Effector memory CD4-positive, alpha-beta T cell (primary cell): ENCODE data around the gene NSD1.

ENCODE experiments used
- DNase-seq, 3 donors: peaks; one replicate each; pipeline ENCODE4 v3.0.0-alpha.2; 2020
- H3K27ac ChIP-seq: 2 replicates; pipeline ENCODE4 v1.7.0; 2013; ENCODE audit warnings: mild to moderate bottlenecking, low read length, moderate library complexity; ENCODE audit not compliant: insufficient read depth, poor library complexity, severe bottlenecking
- H3K27me3 ChIP-seq: replicated peaks from 2 replicates; pipeline ENCODE4 v1.7.0; 2013; ENCODE audit warnings: mild to moderate bottlenecking, low read length; ENCODE audit not compliant: insufficient read depth, control insufficient read depth, poor library complexity, severe bottlenecking
- H3K36me3 ChIP-seq: 2 replicates; pipeline ENCODE4 v1.7.0; 2013; ENCODE audit warnings: mild to moderate bottlenecking, low read length, moderate library complexity; ENCODE audit not compliant: control insufficient read depth, insufficient read depth
- H3K4me1 ChIP-seq: 2 replicates; pipeline ENCODE4 v1.7.0; 2013; ENCODE audit warnings: low read length, mild to moderate bottlenecking; ENCODE audit not compliant: control insufficient read depth, insufficient read depth, poor library complexity, severe bottlenecking
- H3K4me3 ChIP-seq: 2 replicates; pipeline ENCODE4 v1.7.0; 2013; ENCODE audit warnings: low read length, low read depth, mild to moderate bottlenecking; ENCODE audit not compliant: insufficient read depth, poor library complexity, severe bottlenecking
- H3K9me3 ChIP-seq: 2 replicates; pipeline ENCODE4 v1.7.0; 2013; ENCODE audit warnings: mild to moderate bottlenecking, low read length, moderate library complexity; ENCODE audit not compliant: control insufficient read depth

Gene NSD1

DNA sequence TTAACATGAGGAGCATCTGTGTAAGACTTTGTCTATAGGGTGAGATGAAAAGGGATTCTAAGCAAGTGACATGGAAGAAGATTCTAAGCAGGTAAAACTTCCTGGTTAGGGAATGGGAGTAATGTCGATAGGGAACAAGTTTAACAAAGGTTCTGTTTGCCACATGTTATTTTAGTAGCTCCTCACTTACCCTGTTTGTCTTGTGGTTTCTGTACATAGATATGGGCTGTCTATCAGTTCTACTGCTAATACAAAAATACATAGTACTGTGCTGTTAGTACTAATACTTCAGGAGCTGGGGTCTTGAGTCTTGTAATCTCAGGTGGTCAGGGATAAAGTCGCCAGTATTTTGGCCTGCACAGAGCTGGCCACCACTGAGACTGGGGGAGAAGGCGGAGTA is 137.1 kb downstream of the NSD1 start:
- Histone ChIP-seq H3K27ac (no peak overlapping the region), H3K4me1 (no peaks in the 10 kb centered on the region), H3K9me3 (no peaks in the 10 kb centered on the region), H3K36me3 (peaks cover 52% of the 10 kb centered on the region), H3K4me3 (no peak overlapping the region), H3K27me3 (no peaks in the 10 kb centered on the region)
- DNase-seq, result no peak

DNA sequence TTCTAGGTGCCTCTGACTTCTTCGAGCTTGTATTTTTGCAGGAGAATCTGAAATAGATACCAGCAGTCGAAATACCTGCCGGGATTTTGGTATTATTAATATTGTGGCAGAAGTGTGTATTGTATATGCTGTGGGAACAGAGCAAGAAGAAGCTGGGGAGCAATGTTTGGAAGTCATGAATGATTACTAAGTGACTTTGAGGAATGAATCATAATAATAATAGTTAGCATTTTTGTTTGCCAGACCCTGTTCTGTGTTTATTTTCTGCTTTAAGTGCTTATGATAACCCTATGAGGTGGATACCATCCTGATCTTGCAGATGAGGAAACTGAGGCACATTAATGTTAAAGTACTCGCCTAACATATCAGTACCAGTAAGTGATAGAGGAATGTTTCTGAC is 137.5 kb downstream of the NSD1 start:
- Histone ChIP-seq H3K27me3 (no peaks in the 10 kb centered on the region), H3K36me3 (peaks cover 52% of the 10 kb centered on the region), H3K4me1 (no peaks in the 10 kb centered on the region), H3K9me3 (no peaks in the 10 kb centered on the region), H3K4me3 (no peak overlapping the region), H3K27ac (no peak overlapping the region)
- no peak for DNase-seq

DNA sequence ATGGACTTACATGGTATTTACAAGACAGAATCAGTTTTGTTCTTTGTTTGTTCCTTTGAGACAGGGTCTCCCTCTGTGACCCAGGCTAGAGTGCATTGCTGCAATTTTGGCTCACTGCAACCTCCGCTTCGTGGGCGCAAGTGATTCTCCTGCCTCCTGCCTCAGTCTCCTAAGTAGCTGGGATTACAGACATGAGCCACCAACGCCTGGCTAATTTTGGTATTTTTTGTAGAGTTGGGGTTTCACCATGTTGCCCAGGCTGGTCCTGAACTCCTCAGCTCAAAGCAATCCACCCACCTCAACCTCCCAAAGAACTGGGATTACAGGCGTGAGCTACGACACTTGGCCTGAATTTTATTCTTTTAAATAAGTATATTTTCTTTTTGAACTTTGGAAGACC is 142.3 kb downstream of the NSD1 start:
- Histone ChIP-seq H3K36me3 (peaks cover 42% of the 10 kb centered on the region), H3K27me3 (no peaks in the 10 kb centered on the region), H3K4me3 (no peak overlapping the region), H3K9me3 (no peaks in the 10 kb centered on the region), H3K27ac (no peak overlapping the region), H3K4me1 (no peaks in the 10 kb centered on the region)
- DNase-seq, result no peak

DNA sequence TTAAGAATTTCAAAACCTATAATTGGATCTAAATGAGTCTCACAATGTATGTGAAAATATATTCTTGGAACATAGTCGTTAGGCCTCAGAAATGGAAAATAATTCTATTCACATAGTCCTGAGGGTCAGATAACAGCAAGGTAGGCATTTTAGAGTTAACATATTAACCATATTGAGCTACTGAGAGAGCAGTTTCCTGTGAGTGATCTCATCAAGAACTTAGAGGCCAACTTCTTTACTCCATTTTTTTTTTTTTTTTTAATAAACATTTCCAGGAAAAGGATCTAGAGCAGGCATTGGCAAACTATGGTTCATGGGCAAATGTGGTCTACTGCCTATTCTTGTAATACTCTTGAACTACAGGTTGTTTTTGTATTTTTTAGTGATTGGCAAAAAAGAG is 143.3 kb downstream of the NSD1 start:
- no peak for DNase-seq
- Histone ChIP-seq H3K4me3 (no peak overlapping the region), H3K27me3 (no peaks in the 10 kb centered on the region), H3K4me1 (no peaks in the 10 kb centered on the region), H3K9me3 (no peaks in the 10 kb centered on the region), H3K27ac (no peak overlapping the region), H3K36me3 (peaks cover 40% of the 10 kb centered on the region)

DNA sequence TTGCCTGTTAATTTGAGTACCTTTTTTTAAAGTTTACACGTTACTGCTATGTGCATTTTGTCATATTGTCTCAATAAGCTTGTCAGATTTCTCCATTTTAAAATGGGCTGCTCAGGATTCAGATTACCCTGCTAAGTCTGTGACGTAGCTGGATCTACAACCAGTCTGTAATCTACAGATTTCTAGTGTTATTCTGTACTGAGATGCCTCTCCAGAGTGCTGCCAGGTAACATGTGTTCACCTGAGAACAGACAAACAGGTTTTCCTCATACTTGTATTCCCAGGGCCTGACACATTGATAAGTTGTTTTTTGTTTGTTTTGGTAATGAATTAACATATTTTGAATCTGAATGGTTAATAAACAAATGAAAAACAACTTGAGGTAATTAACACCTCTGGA is 154.6 kb downstream of the NSD1 start:
- Histone ChIP-seq H3K4me3 (no peak overlapping the region), H3K27ac (no peak overlapping the region), H3K9me3 (no peaks in the 10 kb centered on the region), H3K27me3 (no peaks in the 10 kb centered on the region), H3K4me1 (no peaks in the 10 kb centered on the region), H3K36me3 (peaks cover 68% of the 10 kb centered on the region)
- DNase-seq, result no peak

DNA sequence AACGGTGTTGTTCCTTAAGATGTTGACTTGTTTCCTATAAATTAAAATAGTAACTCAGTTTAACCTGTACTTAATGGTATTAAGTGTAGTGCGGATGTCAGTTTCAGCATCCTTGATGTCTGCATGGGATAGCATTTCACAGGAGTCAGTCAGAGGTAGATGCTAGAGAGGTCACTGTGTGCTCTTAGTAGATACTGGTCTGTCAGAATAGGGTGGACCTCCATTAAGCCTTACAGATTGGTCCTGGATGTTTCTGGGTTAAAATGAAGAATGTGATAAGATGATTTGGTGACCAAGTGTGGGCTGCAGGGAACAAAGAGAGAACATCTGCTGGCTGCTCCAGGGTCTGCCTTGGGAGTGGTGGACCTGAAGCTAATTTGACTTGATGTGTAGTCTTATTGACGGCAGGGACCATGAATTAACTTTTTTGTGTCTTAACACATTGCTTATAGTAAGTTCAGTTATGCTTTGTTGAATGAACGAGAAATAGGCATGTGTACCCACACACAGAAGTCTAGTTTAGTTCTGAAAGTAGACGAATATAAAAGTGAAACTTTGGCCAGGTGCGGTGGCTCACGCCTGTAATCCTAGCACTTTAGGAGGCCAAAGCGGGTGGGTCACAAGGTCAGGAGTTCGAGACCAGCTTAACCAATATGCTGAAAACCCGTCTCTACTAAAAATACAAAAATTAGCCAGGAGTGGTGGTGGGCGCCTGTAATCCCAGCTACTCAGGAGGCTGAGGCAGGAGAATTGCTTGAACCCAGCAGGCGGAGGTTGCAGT is 157.4 kb downstream of the NSD1 start:
- Histone ChIP-seq H3K4me3 (no peak overlapping the region), H3K36me3 (peaks cover 70% of the 10 kb centered on the region), H3K27ac (no peak overlapping the region), H3K27me3 (no peaks in the 10 kb centered on the region), H3K4me1 (peaks cover 6% of the 10 kb centered on the region), H3K9me3 (no peaks in the 10 kb centered on the region)
- DNase-seq, result no peak

DNA sequence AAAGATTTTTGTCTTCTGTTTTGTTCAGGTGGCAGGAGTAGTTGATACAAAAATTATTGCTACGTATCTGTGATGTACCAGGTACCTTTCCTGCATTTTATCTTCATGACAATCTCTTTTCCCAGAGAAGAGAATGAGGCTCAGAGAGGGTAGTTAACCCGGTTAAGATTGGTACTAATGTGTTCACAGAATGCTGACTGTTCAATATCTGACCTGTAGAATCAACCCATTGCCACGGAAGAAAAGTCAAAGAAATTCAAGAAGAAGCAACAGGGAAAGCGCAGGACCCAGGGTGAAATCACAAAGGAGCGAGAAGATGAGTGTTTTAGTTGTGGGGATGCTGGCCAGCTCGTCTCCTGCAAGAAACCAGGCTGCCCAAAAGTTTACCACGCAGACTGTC is 158.2 kb downstream of the NSD1 start:
- no peak overlapping the region for H3K4me3 ChIP-seq
- no peak for DNase-seq
- no peaks in the 10 kb centered on the region for H3K27me3 ChIP-seq
- peaks cover 13% of the 10 kb centered on the region for H3K4me1 ChIP-seq
- H3K9me3 ChIP-seq, result no peaks in the 10 kb centered on the region
- no peak overlapping the region for H3K27ac ChIP-seq
- peaks cover 67% of the 10 kb centered on the region for H3K36me3 ChIP-seq

DNA sequence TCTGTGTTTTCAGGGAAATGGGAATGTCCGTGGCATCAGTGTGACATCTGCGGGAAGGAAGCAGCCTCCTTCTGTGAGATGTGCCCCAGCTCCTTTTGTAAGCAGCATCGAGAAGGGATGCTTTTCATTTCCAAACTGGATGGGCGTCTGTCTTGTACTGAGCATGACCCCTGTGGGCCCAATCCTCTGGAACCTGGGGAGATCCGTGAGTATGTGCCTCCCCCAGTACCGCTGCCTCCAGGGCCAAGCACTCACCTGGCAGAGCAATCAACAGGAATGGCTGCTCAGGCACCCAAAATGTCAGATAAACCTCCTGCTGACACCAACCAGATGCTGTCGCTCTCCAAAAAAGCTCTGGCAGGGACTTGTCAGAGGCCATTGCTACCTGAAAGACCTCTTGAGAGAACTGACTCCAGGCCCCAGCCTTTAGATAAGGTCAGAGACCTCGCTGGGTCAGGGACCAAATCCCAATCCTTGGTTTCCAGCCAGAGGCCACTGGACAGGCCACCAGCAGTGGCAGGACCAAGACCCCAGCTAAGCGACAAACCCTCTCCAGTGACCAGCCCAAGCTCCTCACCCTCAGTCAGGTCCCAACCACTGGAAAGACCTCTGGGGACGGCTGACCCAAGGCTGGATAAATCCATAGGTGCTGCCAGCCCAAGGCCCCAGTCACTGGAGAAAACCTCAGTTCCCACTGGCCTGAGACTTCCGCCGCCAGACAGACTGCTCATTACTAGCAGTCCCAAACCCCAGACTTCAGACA is 160.4 kb downstream of the NSD1 start:
- no peak overlapping the region for H3K27ac ChIP-seq
- H3K4me1 ChIP-seq, result peaks cover 16% of the 10 kb centered on the region
- H3K27me3 ChIP-seq, result no peaks in the 10 kb centered on the region
- no peak overlapping the region for H3K4me3 ChIP-seq
- peaks cover 54% of the 10 kb centered on the region for H3K36me3 ChIP-seq
- H3K9me3 ChIP-seq, result no peaks in the 10 kb centered on the region
- no peak for DNase-seq

DNA sequence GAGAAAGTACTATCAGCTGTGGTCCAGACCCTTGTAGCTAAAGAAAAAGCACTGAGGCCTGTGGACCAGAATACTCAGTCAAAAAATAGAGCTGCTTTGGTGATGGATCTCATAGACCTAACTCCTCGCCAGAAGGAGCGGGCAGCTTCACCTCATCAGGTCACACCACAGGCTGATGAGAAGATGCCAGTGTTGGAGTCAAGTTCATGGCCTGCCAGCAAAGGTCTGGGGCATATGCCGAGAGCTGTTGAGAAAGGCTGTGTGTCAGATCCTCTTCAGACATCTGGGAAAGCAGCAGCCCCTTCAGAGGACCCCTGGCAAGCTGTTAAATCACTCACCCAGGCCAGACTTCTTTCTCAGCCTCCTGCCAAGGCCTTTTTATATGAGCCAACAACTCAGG is 161.1 kb downstream of the NSD1 start:
- Histone ChIP-seq H3K27ac (no peak overlapping the region), H3K9me3 (no peaks in the 10 kb centered on the region), H3K36me3 (peaks cover 54% of the 10 kb centered on the region), H3K4me3 (no peak overlapping the region), H3K4me1 (peaks cover 16% of the 10 kb centered on the region), H3K27me3 (no peaks in the 10 kb centered on the region)
- DNase-seq, result no peak

DNA sequence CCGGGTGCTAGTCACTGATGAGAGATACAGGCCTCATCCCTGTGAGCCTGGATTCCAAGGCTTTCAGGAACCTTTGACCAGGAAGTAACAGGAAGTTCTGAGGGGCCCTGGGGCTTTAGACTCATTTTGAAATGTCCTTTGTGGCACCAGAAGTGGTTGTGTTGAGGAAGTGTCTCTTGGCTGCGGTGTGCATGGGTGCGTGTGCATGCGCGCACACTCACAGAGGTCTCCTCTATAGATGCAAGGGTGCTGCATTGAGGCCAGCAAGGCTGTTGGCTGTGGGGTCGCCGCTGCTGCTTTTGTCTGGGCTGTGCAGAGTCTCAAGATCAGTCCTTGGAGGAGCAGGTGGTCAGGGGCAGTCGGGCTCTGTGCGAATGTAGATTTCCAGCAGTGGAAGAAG is 162.4 kb downstream of the NSD1 start:
- peaks cover 26% of the 10 kb centered on the region for H3K4me1 ChIP-seq
- H3K4me3 ChIP-seq, result no peak overlapping the region
- no peaks in the 10 kb centered on the region for H3K27me3 ChIP-seq
- peaks cover 51% of the 10 kb centered on the region for H3K36me3 ChIP-seq
- H3K9me3 ChIP-seq, result no peaks in the 10 kb centered on the region
- peak overlapping the region; percentile 18 for H3K27ac ChIP-seq
- DNase-seq, result no peak
